Hematopoietic multipotent progenitor cell treated with erythropoietin and hydrocortisone succinate and interleukin-3 and kit ligand, for 8 days (in vitro differentiated cells): ENCODE data around the gene SLC9A4.
A peak's percentile ranks its signal among the peaks of the same experiment; 100 is the strongest.

Experiments used
- DNase-seq: peaks from one replicate; pipeline ENCODE4 v3.0.0-alpha.2; 2015

SLC9A4 gene

GRCh38 chr2:102504833-102505232, 31.8 kb downstream of the SLC9A4 start:
- no peak for DNase-seq

GRCh38 chr2:102505290-102505689, 32.3 kb downstream of the SLC9A4 start:
- DNase-seq, result no peak

GRCh38 chr2:102506743-102507142, 33.7 kb downstream of the SLC9A4 start:
- DNase-seq, result no peak

- DNase-seq, result no peak
Observed at GRCh38 chr2:102508863-102509262, 35.8 kb downstream of the SLC9A4 start.

GRCh38 chr2:102509749-102510148, 36.7 kb downstream of the SLC9A4 start:
- no peak for DNase-seq

- DNase-seq, result no peak
Observed at GRCh38 chr2:102510791-102511575, 38.0 kb downstream of the SLC9A4 start.

GRCh38 chr2:102512161-102512560, 39.1 kb downstream of the SLC9A4 start:
- DNase-seq, result no peak

GRCh38 chr2:102513355-102513939, 40.4 kb downstream of the SLC9A4 start:
- DNase-seq, result no peak

- DNase-seq, result no peak
Observed at GRCh38 chr2:102514061-102514785, 41.2 kb downstream of the SLC9A4 start.

- no peak for DNase-seq
Observed at GRCh38 chr2:102515851-102516250, 42.8 kb downstream of the SLC9A4 start.

- DNase-seq, result no peak
Observed at GRCh38 chr2:102518170-102518569, 45.1 kb downstream of the SLC9A4 start.

GRCh38 chr2:102520009-102520408, 47.0 kb downstream of the SLC9A4 start:
- DNase-seq, result peak; percentile 55

GRCh38 chr2:102520801-102521200, 47.8 kb downstream of the SLC9A4 start:
- DNase-seq, result no peak

- DNase-seq, result no peak
Observed at GRCh38 chr2:102522162-102522561, 49.1 kb downstream of the SLC9A4 start.

GRCh38 chr2:102522890-102523289, 49.9 kb downstream of the SLC9A4 start:
- no peak for DNase-seq

GRCh38 chr2:102523651-102524050, 50.6 kb downstream of the SLC9A4 start:
- no peak for DNase-seq

- DNase-seq, result no peak
Observed at GRCh38 chr2:102527086-102527485, 54.1 kb downstream of the SLC9A4 start.

GRCh38 chr2:102538491-102538890, 65.5 kb downstream of the SLC9A4 start:
- no peak for DNase-seq

GRCh38 chr2:102540882-102541281, 67.9 kb downstream of the SLC9A4 start:
- DNase-seq, result no peak

GRCh38 chr2:102544182-102544581, 71.2 kb downstream of the SLC9A4 start:
- no peak for DNase-seq

GRCh38 chr2:102547462-102547861, 74.4 kb downstream of the SLC9A4 start:
- DNase-seq, result no peak

GRCh38 chr2:102549027-102549426, 76.0 kb downstream of the SLC9A4 start:
- no peak for DNase-seq

- DNase-seq, result no peak
Observed at GRCh38 chr2:102550151-102550550, 77.1 kb downstream of the SLC9A4 start.
